OCI-LY7 (cell line): ENCODE results near the gene RIMBP3C. TPM values are rescaled to one million over a fixed set of nuclear protein-coding genes. Genes with fewer than 3 reads are reported as not detected.
"Not testable (repeated sequence)": the region's sequence is repeated elsewhere in the genome, so short reads cannot be mapped to it uniquely, and the experiment has no call there.

Source experiments
- BruUV-seq: library from RNA; stranded (reverse); fragments of 400-500 nt; replicated peaks from 2 replicates; lab custom pipeline; 2021; lab: Mats Ljungman, UMichigan
- CTCF ChIA-PET: fragments of 300-600 bp; sonication (Branson Sonifier 250); formaldehyde crosslinking; loops from one replicate; lab custom pipeline; 2022; ENCODE audit warnings: antibody characterized with exemption; ENCODE audit not compliant: unreplicated experiment; lab: Charles Lee
- POLR2A ChIA-PET: fragments of 300-600 bp; sonication (Branson Sonifier 250); formaldehyde crosslinking; loops from one replicate; lab custom pipeline; 2022; ENCODE audit warnings: antibody characterized with exemption; lab: Charles Lee
- DNase-seq: peaks from one replicate; pipeline ENCODE4 v3.0.0-alpha.2; 2015; ENCODE audit warnings: low spot score
- H2AFZ ChIP-seq: fragments of 200-600 bp; sonication (generic), shearing (Covaris generic); 2 replicates; pipeline ENCODE4 v1.6.1; 2014; ENCODE audit warnings: mild to moderate bottlenecking, antibody characterized with exemption, low read length, moderate library complexity
- H3K27ac ChIP-seq: fragments of 200-600 bp; sonication (generic); 2 replicates; pipeline ENCODE4 v1.5.1; 2014; ENCODE audit warnings: mixed run types, low read depth, mild to moderate bottlenecking, moderate library complexity, low read length, inconsistent platforms; ENCODE audit not compliant: poor library complexity, severe bottlenecking
- H3K36me3 ChIP-seq: fragments of 200-600 bp; sonication (generic); 2 replicates; pipeline ENCODE4 v1.6.1; 2014; ENCODE audit warnings: mild to moderate bottlenecking, antibody characterized with exemption, low read length, moderate library complexity, mixed read lengths; ENCODE audit not compliant: insufficient read depth
- H3K4me1 ChIP-seq: fragments of 200-600 bp; sonication (generic); 2 replicates; pipeline ENCODE4 v1.5.1; 2014; ENCODE audit warnings: mild to moderate bottlenecking, low read length; ENCODE audit not compliant: insufficient read depth, poor library complexity, severe bottlenecking
- H3K4me2 ChIP-seq: fragments of 200-600 bp; sonication (generic); 2 replicates; pipeline ENCODE4 v1.6.1; 2014; ENCODE audit warnings: mild to moderate bottlenecking, low read length
- H3K4me3 ChIP-seq: fragments of 200-600 bp; sonication (generic); 2 replicates; pipeline ENCODE4 v1.5.1; 2014; ENCODE audit warnings: mild to moderate bottlenecking, low read depth, low read length; ENCODE audit not compliant: poor library complexity, severe bottlenecking
- H3K79me2 ChIP-seq: fragments of 200-600 bp; sonication (generic); 2 replicates; pipeline ENCODE4 v1.6.1; 2016; ENCODE audit warnings: low read depth, mild to moderate bottlenecking, low read length, moderate library complexity, mixed read lengths; ENCODE audit not compliant: insufficient read depth
- H3K9me2 ChIP-seq: fragments of 200-600 bp; sonication (generic); 2 replicates; pipeline ENCODE4 v1.6.1; 2016; ENCODE audit warnings: mild to moderate bottlenecking, low read length, mixed read lengths; ENCODE audit not compliant: insufficient read depth
- H3K9me3 ChIP-seq: fragments of 200-600 bp; sonication (generic); 2 replicates; pipeline ENCODE4 v1.6.1; 2014; ENCODE audit warnings: mild to moderate bottlenecking, mixed run types, low read length, mixed read lengths
- H4K20me1 ChIP-seq: fragments of 200-600 bp; sonication (generic); 2 replicates; pipeline ENCODE4 v1.6.1; 2014; ENCODE audit warnings: mild to moderate bottlenecking, antibody characterized with exemption, low read length, moderate library complexity, mixed read lengths; ENCODE audit not compliant: insufficient read depth
- EZH2phosphoT487 ChIP-seq: fragments of 200-600 bp; sonication (generic); IDR thresholded peaks from 2 replicates; pipeline ENCODE4 v1.6.1; 2018; ENCODE audit warnings: low read depth, borderline replicate concordance, mild to moderate bottlenecking, mixed run types, antibody characterized with exemption, low read length, moderate library complexity, mixed read lengths
- intact Hi-C: fragments of 100-400 bp; cut with micrococcal nuclease; formaldehyde crosslinking; loops from one replicate; pipeline ENCODE4 v1.10.0; 2022; ENCODE audit not compliant: unreplicated experiment
- total RNA-seq, 2 experiments: library from RNA; depleted of rRNA in 1 of 2; stranded (reverse); fragments of >200 nt in 1 of 2; shearing (Covaris generic) in 1 of 2; gene quantifications; 2 replicates each; pipeline ENCODE4 v1.2.3, GENCODE V29; 2014 to 2022
- TF ChIP-seq, protein P1 (sequence below): fragments of 200-600 bp; sonication (generic); conservative IDR thresholded peaks from 2 replicates; pipeline ENCODE4 v1.5.1; 2014; ENCODE audit warnings: mild to moderate bottlenecking, antibody characterized with exemption, low read length, moderate library complexity, mixed read lengths

RIMBP3C gene
- total RNA-seq, 2 experiments from 2014 or later, result 0.69 to 2.0 TPM

DNA sequence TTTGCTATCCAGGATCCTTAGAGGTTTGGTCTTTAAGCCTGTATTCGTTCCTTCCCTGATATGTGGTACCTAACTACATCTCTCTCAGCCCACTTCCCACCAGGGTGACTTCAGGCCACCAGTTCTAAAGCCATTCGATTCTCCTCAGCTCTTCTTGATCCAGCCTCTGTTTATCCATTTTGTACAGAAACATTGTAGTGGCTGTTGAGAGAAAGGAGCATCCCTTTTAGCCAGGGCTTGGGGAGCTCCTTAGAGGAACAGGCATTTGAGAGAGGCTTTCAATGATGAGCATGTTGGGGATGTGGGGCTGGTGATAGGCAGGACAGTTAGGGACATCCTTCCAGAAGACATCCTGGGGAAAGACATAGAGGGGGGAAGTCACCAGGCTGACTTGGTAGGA lies 34.1 kb upstream of the RIMBP3C start:
- Histone ChIP-seq H3K36me3 (peaks cover 46% of the 10 kb centered on the region), H3K4me2 (no peak overlapping the region), H3K27ac (no peak overlapping the region), H3K4me3 (no peak overlapping the region), H3K4me1 (peaks cover 70% of the 10 kb centered on the region), H3K9me2 (no peaks in the 10 kb centered on the region), H3K9me3 (no peaks in the 10 kb centered on the region), H3K79me2 (peaks cover 99% of the 10 kb centered on the region), H2AFZ (no peak overlapping the region), H4K20me1 (peaks cover 9% of the 10 kb centered on the region)
- BruUV-seq, result no TSS peak
- ChIA-PET CTCF (interaction anchor here (0.6 to 0.9 kb wide), 2 partner anchors 13 to 129 kb away, joined by 3 read pairs; no protein-coding TSS in a partner anchor), POLR2A (interaction anchor here (0.6 kb wide), 1 partner anchor 12 kb away, joined by 4 read pairs; no protein-coding TSS in a partner anchor)
- intact Hi-C loops, result no loop called here
- DNase-seq, result no peak
- TF ChIP-seq, protein P1, sequence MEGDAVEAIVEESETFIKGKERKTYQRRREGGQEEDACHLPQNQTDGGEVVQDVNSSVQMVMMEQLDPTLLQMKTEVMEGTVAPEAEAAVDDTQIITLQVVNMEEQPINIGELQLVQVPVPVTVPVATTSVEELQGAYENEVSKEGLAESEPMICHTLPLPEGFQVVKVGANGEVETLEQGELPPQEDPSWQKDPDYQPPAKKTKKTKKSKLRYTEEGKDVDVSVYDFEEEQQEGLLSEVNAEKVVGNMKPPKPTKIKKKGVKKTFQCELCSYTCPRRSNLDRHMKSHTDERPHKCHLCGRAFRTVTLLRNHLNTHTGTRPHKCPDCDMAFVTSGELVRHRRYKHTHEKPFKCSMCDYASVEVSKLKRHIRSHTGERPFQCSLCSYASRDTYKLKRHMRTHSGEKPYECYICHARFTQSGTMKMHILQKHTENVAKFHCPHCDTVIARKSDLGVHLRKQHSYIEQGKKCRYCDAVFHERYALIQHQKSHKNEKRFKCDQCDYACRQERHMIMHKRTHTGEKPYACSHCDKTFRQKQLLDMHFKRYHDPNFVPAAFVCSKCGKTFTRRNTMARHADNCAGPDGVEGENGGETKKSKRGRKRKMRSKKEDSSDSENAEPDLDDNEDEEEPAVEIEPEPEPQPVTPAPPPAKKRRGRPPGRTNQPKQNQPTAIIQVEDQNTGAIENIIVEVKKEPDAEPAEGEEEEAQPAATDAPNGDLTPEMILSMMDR, result no peak
- no peak for TF ChIP-seq EZH2phosphoT487

DNA sequence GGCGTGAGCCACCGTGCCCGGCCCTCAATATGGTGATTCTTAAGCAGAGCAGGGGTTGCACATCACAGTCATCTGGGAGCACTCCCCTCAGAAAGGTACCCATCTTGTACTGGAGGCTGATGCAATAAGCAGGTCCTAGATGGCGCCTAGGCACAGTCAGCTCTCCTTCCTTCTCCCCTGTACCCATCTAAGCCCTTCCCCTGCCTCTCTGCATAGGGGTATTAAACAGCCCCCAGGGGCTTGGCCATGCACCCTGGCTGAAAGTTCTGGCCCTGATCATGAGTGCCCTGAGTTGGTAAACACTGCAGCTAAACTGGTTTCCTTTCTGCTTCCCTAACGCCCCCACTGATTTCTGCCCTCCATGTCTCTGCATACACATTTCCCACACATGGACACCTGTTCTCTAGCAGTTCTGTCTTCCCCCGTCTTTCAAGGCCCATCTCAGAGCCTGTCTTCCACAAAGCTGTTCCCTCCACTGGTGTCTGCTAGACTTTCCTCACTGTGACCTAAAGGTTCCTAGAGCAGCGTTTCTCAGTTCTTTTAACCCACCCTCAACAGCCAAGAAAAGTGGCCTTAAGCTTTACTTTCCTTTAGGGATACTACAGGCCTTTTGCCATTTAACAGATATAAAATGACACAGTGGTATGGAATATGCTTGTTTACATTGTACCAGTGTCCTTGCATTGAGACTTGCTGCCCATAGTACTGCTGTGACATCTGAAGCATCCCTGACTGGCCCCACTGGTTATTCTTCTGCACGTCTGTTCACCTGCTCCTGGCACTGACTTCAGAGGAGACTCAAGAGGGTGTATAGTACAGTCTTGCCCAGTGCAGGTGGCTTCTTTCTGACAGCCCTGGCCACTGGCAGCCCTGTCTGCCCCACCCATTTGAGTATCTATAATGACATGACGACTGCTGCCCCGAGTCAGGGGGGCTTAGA lies 31.8 kb upstream of the RIMBP3C start:
- peaks cover 63% of the 10 kb centered on the region for H3K4me1 ChIP-seq
- peaks cover 99% of the 10 kb centered on the region for H3K79me2 ChIP-seq
- no peaks in the 10 kb centered on the region for H3K9me3 ChIP-seq
- TF ChIP-seq, protein P1, result no peak
- TF ChIP-seq EZH2phosphoT487, result no peak
- H3K36me3 ChIP-seq, result peaks cover 50% of the 10 kb centered on the region
- intact Hi-C loops, result no loop called here
- no peaks in the 10 kb centered on the region for H3K9me2 ChIP-seq
- peaks cover 8% of the 10 kb centered on the region; the same call in 1 of the 2 replicates for H4K20me1 ChIP-seq
- H3K27ac ChIP-seq, result peak overlapping the region; percentile 68
- H2AFZ ChIP-seq, result no peak overlapping the region
- no TSS peak for BruUV-seq
- peak overlapping the region; percentile 38; the same call in 1 of the 2 replicates for H3K4me2 ChIP-seq
- POLR2A ChIA-PET, result interaction anchor here (1.0 to 2.1 kb wide), 2 partner anchors 9 to 13 kb away, joined by 3 to 6 read pairs; no protein-coding TSS in a partner anchor
- no peak overlapping the region for H3K4me3 ChIP-seq
- CTCF ChIA-PET, result no interaction called here
- peak; percentile 39 for DNase-seq

DNA sequence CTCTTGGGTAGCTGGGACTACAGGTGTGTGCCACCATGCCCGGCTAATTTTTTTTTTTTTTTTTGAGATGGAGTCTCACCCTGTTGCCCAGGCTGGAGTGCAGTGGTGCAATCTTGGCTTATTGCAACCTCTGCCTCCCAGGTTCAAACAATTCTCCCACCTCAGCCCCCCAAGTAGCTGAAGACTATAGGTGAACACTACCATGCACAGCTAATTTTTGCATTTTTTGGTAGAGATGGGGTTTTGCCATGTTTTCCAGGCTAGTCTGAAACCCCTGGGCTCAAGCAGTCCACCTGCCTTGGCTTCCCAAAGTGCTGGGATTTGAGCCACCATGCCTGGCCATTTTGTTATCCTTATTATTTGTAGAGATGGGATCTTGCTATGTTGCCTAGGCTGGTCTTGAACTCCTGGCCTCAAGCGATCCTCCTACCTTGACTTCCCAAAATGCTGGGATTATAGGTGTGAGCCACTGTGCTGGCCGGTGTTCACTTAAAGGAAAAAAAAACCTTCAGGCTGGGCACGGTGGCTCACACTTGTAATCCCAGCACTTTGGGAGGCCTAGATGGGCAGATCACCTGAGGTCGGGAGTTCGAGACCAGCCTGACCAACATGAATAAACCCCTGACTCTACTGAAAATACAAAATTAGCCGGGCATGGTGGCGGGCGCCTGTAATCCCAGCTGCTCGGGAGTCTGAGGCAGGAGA lies 29.9 kb upstream of the RIMBP3C start:
- BruUV-seq, H3K9me2 ChIP-seq, intact Hi-C loops, CTCF ChIA-PET, H3K4me3 ChIP-seq, H3K9me3 ChIP-seq, H3K4me2 ChIP-seq, H2AFZ ChIP-seq, H3K27ac ChIP-seq, DNase-seq: not testable (repeated sequence)
- POLR2A ChIA-PET, result interaction anchor here (0.7 kb wide), 1 partner anchor 22 kb away, joined by 3 read pairs; no protein-coding TSS in a partner anchor
- Histone ChIP-seq H3K79me2 (peaks cover 99% of the 10 kb centered on the region), H3K36me3 (peaks cover 59% of the 10 kb centered on the region), H4K20me1 (peaks cover 16% of the 10 kb centered on the region; the same call in 1 of the 2 replicates), H3K4me1 (peaks cover 46% of the 10 kb centered on the region)

DNA sequence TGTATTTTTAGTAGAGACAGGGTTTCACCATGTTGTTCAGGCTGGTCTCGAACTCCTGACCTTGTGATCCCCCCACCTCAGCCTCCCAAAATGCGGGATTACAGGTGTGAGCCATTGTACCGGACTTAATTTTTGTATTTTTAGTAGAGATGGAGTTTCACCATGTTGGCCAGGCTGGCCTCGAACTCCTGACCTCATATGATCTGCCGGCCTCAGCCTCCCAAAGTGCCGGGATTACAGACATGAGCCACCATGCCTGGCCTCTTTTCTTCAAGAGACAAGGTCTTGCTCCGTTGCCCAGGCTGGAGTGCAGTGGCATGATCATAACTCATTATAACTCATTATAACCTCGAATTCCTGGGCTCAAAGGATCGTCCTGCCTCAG lies 29.4 kb upstream of the RIMBP3C start:
- intact Hi-C loops, result loop anchor here (1.0 kb wide), 1 partner anchor 11 kb away; no protein-coding TSS in a partner anchor
- Histone ChIP-seq H4K20me1 (peaks cover 16% of the 10 kb centered on the region; the same call in 1 of the 2 replicates), H3K4me1 (peaks cover 46% of the 10 kb centered on the region), H3K79me2 (peaks cover 99% of the 10 kb centered on the region), H3K36me3 (peaks cover 54% of the 10 kb centered on the region)
- CTCF ChIA-PET, H2AFZ ChIP-seq, DNase-seq, H3K9me2 ChIP-seq, H3K4me2 ChIP-seq, H3K4me3 ChIP-seq, H3K27ac ChIP-seq, H3K9me3 ChIP-seq, BruUV-seq: not testable (repeated sequence)
- POLR2A ChIA-PET, result interaction anchor here (0.7 kb wide), 1 partner anchor 23 kb away, joined by 3 read pairs; no protein-coding TSS in a partner anchor
